OCI-LY7 (cell line): ENCODE results near the gene PPP1R9B.

Source experiments
- CTCF ChIP-seq: fragments of 200-600 bp; sonication (generic); conservative IDR thresholded peaks from 2 replicates; pipeline ENCODE4 v1.5.1; 2014; ENCODE audit warnings: mild to moderate bottlenecking, antibody characterized with exemption, low read length, moderate library complexity, mixed read lengths
- EZH2phosphoT487 ChIP-seq: fragments of 200-600 bp; sonication (generic); IDR thresholded peaks from 2 replicates; pipeline ENCODE4 v1.6.1; 2018; ENCODE audit warnings: low read depth, borderline replicate concordance, mild to moderate bottlenecking, mixed run types, antibody characterized with exemption, low read length, moderate library complexity, mixed read lengths

DNA sequence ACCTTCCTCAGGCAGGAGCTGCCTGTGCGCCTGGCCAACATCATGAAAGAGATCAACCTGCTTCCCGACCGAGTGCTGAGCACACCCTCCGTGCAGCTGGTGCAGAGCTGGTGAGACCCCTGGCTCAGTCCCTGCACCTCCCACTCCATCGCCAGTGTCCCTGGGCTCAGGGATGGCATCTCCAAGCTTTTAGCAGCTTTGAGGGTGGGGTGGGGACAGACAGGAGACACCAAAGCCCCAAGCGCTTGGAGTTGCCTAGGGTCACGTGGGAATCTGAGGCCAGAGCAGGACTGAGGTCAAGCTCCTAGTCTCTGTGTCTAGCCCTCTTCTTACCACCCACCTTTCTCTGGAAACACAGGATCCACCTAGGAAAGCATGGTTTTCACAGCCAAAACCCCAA is 53.0 kb downstream of the PPP1R9B start:
- TF ChIP-seq CTCF (no peak), EZH2phosphoT487 (no peak)
